Glomerular endothelial cell (primary cell): ENCODE data around the gene ZSWIM5. TPM values are rescaled to one million over a fixed set of nuclear protein-coding genes. Genes with fewer than 3 reads are reported as not detected.
"Not testable (repeated sequence)": the region's sequence is repeated elsewhere in the genome, so short reads cannot be mapped to it uniquely, and the experiment has no call there.

ENCODE experiments used
- DNase-seq: peaks from one replicate; pipeline ENCODE4 v3.0.0-alpha.2; 2011; ENCODE audit warnings: low read depth, low spot score; ENCODE audit errors: extremely low read depth
- total RNA-seq: library from RNA; depleted of rRNA; stranded (reverse); fragments of >200 nt; gene quantifications from 2 replicates; pipeline ENCODE4 v1.2.3, GENCODE V29; 2015

Gene ZSWIM5
- total RNA-seq, 1 donor from 2014 or later, result 0.29 TPM

GRCh38 chr1:45148209-45148825 lies 58.1 kb downstream of the ZSWIM5 start:
- DNase-seq, result no peak

- DNase-seq, result no peak
Measured at GRCh38 chr1:45146833-45147232, 59.6 kb downstream of the ZSWIM5 start.

DNA sequence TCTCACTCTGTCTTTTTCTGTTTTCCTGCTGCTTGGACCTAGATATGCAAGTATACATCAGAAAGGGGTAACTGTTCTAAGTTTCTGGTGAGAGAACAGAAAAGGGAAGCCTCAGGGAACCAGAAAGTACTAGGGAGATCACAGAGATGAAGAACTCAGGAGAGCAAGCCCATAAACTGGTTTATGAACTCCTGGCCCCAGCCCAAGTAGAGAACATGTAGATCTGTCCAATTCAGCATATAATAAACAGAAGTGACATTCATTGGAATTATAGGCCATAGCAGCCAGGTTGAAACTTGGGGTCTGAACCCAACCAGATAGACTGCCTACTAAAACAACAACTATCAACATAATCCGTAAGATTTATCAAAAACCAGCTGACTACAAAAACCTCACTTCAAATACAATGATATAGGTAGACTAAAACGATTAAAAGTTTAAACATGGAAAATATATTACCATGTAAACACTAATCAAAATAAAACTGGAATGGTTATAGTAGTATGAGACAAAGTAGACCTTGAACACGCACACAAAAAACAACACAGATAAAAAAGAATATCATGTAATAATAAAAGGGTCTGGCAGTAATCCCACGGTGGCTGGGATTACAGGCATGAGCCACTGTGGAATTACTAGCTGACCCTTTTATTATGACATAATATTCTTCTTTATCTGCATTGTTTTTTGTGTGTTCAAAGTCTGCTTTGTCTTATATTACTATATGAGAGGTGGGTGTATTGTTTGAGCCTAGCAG lies 65.0 kb downstream of the ZSWIM5 start:
- DNase-seq, result no peak

DNA sequence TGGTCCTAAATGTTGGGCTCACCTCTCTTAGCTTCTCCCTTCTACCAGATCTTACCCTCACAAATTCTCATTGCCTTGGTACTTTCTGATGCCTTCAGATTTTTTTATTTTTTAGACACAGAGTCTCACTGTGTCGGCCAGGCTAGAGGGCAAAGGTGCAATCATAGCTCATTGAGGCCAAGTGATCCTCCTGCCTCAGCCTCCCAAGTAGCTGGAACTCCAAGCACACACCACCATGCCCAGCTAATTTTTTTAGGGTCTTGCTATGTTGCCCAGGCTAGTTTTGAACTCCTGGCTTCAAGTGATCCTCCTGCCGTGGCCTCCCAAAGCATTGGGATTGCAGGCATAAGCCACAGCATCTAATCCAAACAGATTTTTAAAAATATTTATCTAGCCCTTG lies 69.4 kb downstream of the ZSWIM5 start:
- DNase-seq, result no peak

DNA sequence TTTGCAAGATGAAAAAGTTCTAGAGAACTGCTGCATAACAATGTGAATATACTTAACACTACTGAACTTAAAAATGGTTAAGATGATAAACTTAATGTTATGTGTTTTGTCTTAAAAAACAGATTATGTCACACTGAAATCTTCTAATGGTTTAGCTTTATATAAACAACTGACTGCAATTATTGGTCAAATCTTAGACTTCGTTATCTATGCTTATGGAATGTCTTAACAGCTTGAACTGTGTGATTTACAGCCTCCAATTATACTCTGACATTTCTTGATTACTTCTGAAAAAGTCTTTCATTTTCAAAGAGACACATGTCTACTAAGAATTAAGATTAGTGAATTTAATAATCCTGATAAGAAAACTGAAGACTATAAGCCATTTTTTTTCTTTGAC lies 71.1 kb downstream of the ZSWIM5 start:
- no peak for DNase-seq

DNA sequence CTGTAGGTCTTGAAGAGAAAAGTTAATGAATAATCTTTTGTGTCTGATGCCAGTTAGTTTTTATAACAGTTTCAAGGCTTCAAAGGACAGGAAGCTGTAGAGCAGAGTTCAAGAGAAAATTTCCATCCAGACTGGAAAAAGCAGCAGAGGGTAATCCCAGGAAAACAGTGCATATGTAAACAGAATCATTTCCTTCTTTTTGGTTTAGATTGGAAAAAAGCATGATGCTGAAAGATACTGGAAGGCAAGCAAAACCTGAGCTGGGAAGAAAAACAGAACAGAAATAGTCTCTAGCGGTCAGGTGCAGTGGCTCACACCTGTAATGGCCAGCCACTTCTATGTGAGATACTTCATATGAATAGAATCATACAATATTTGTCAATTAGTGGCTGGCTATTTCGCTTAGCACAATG lies 71.9 kb downstream of the ZSWIM5 start:
- DNase-seq, result peak; percentile 7

- DNase-seq, result not testable (repeated sequence)
Measured at GRCh38 chr1:45132719-45133118, 73.7 kb downstream of the ZSWIM5 start.

DNA sequence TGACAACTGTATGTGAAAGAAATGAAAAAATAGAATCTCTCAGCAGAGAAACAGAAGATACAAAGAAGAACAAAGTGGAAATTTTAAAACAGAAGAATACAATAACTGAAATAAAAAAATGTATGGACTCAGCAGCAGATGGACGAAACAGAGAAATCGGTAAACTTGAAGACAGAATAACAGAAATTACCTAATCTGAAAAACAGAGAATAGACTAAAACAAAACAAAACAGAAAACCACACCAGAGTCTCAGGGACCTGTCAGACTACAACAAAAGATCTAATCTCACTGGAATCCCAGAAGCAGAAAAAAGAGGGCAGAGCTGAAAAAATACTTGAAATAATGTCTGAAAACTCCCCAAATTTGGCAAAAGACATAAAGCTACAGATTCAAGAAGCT lies 83.0 kb downstream of the ZSWIM5 start:
- no peak for DNase-seq

GRCh38 chr1:45122724-45123123 lies 83.7 kb downstream of the ZSWIM5 start:
- DNase-seq, result no peak

DNA sequence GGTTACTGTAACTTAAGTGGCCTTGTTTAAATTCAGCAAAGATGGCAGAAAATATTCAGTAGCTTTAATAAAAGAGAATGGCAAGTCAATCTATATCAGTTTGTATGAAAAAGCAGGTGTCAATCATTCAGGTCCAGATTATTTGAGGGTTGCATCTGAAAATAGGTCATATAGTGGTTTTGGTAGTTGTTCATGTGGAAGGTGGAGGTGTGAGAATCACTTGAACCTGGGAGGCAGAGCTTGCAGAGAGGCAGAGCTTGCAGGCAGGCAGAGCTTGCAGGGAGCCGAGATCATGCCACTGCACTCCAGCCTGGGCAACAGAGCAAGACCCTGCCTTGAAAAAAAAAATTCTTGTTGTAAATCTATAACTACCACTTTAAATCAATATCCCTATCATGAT lies 88.6 kb downstream of the ZSWIM5 start:
- DNase-seq, result no peak

GRCh38 chr1:45116820-45117219 lies 89.6 kb downstream of the ZSWIM5 start:
- no peak for DNase-seq

DNA sequence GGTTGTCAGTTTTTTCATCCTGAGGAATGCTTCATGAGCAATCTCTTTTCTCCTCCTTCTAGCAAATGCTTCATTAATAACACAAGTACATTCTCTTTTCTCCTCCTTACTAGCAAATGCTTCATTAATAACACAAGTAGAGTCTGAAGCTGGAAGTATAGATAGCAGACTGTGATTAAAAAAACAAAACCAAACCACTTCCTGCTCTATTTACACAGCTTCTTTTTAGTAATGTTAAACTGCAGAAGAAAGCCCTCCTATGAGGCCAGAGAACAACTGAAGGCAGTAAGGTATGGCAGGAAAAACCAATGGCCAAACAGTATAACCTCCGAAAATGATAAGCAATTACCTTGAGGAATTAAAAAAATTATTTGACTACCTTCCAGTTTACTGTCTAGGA lies 90.1 kb downstream of the ZSWIM5 start:
- no peak for DNase-seq

DNA sequence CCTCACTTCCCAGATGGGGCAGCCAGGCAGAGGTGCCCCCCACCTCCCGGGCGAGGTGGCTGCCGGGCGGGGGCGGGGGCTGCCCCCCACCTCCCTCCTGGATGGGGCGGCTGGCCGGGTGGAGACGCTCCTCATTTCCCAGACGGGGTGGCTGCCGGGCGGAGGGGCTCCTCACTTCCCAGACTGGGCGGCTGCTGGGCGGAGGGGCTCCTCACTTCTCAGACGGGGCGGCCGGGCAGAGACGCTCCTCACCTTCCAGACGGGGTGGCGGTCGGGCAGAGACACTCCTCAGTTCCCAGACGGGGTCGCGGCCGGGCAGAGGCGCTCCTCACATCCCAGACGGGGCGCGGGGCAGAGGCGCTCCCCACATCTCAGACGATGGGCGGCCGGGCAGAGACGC lies 91.2 kb downstream of the ZSWIM5 start:
- DNase-seq, result not testable (repeated sequence)

GRCh38 chr1:45112661-45113060 lies 93.7 kb downstream of the ZSWIM5 start:
- no peak for DNase-seq

DNA sequence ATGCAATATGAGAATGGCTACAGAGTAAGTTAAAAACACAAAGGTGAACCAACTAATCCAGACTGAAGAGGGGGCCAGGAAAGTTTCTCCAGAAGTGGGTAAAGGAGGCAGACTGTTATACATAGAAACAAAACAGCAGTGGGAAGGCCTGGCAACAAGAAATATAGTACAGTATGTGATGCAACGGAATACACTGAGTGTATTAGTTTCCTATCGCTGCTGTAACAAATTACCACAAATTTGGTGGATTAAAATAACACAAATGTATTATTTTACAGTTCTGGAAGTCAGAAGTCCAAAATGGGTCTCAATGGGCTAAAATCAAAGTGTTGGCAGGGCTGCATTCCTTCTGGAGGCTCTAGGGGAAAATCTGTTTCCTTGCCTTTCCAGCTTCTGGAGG lies 95.2 kb downstream of the ZSWIM5 start:
- no peak for DNase-seq

DNA sequence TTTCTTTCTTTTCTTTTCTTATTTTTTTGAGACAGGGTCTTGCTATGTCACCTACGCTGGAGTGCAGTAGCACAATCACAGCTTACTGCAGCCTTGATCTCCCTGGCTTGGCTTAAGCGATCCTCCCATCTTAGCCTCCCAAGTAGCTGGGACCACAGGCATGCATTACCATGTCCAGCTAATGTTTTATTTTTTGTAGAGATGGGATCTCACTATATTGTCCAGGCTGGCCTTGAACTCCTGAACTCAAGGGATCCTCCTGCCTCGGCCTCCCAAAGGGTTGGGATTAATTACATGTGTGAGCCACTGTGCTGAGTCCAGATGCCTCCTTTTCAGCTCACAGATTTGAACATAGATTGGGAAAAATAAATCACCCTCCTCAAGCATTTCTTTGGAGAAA lies 98.6 kb downstream of the ZSWIM5 start:
- no peak for DNase-seq

DNA sequence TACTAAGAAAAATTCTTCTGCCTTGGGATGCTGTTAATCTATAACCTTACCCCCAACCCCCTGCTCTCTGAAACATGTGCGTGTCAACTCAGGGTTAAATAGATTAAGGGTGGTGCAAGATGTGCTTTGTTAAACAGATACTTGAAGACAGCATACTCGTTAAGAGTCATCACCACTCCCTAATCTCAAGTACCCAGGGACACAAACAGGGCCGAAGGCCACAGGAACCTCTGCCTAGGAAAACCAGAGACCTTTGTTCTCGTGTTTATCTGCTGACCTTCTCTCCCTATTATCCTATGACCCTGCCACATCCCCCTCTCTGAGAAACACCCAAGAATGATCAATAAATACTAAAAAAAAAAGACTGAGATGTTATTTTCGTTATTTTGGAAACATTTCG lies 99.5 kb downstream of the ZSWIM5 start:
- DNase-seq, result not testable (repeated sequence)

DNA sequence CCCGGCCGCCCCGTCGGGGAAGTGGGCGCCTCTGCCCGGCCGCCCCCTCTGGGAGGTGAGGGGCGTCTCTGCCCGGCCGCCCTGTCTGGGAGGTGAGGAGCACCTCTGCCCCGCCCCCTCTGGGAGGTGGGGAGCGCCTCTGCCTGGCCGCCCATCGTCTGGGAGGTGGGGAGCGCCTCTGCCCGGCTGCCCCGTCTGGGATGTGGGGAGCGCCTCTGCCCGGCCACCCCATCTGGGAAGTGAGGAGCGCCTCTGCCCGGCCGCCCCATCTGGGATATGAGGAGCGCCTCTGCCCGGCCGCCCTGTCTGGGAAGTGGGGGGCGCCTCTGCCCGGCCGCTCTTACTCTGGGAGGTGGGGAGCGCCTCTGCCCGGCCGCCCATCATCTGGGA lies 100.3 kb downstream of the ZSWIM5 start:
- not testable (repeated sequence) for DNase-seq

DNA sequence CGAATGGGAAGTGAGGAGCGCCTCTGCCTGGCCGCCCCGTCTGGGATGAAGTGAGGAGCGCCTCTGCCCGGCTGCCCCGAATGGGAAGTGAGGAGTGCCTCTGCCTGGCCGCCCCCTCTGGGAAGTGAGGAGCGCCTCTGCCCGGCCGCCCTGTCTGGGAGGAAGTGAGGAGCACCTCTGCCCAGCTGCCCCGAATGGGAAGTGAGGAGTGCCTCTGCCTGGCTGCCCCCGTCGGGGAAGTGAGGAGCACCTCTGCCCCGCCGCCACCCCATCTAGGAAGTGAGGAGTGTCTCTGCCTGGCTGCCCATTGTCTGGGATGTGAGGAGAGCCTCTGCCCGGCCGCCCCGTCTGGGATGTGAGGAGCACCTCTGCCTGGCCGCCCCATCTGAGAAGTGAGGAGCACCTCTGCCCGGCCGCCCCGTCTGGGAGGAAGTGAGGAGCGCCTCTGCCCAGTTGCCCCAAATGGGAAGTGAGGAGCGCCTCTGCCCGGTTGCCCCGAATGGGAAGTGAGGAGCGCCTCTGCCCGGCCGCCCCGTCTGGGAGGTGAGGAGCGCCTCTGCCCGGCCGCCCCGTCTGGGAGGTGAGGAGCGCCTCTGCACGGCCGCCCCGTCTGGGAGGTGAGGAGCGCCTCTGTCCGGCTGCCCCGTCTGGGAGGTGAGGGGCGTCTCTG lies 100.8 kb downstream of the ZSWIM5 start:
- not testable (repeated sequence) for DNase-seq

GRCh38 chr1:45103534-45103933 lies 102.9 kb downstream of the ZSWIM5 start:
- DNase-seq, result no peak

DNA sequence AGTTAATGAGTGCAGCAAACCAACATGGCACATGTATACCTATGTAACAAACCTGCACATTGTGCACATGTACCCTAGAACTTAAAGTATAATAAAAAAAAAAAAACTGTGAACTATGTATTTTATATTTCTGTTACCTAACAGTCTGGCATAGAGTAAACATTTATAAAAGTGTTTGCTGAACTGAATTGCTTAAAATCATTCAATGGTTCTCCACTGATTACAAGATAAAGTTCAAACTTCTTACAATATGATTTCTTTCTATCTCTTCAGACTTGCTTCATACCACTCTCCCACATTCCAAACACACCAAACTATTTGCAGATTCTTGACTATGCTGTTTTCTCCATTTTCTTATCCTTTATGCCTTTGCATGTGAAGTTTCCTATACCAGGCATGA lies 104.5 kb downstream of the ZSWIM5 start:
- no peak for DNase-seq

- not testable (repeated sequence) for DNase-seq
Measured at GRCh38 chr1:45101528-45101927, 104.9 kb downstream of the ZSWIM5 start.
